ENCODE data around the gene PPP2R2B.
A peak's percentile ranks its signal among the peaks of the same experiment; 100 is the strongest.

Gene PPP2R2B

GRCh38 chr5:146630472-146630871, 248.1 kb downstream of the PPP2R2B start:
- TF ChIP-seq, protein P1, sequence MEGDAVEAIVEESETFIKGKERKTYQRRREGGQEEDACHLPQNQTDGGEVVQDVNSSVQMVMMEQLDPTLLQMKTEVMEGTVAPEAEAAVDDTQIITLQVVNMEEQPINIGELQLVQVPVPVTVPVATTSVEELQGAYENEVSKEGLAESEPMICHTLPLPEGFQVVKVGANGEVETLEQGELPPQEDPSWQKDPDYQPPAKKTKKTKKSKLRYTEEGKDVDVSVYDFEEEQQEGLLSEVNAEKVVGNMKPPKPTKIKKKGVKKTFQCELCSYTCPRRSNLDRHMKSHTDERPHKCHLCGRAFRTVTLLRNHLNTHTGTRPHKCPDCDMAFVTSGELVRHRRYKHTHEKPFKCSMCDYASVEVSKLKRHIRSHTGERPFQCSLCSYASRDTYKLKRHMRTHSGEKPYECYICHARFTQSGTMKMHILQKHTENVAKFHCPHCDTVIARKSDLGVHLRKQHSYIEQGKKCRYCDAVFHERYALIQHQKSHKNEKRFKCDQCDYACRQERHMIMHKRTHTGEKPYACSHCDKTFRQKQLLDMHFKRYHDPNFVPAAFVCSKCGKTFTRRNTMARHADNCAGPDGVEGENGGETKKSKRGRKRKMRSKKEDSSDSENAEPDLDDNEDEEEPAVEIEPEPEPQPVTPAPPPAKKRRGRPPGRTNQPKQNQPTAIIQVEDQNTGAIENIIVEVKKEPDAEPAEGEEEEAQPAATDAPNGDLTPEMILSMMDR (conservative IDR thresholded peaks at IDR 0.05; ENCODE audit: low read length) = no peak
- DNase-seq (ENCODE audit: low read depth) = no peak
- no peak overlapping the region for H3K4me3 ChIP-seq (ENCODE audit: low read length)

GRCh38 chr5:146628950-146629349, 249.6 kb downstream of the PPP2R2B start:
- TF ChIP-seq, protein P1 (conservative IDR thresholded peaks at IDR 0.05; ENCODE audit: low read length) = no peak
- H3K4me3 ChIP-seq (ENCODE audit: low read length) = no peak overlapping the region
- DNase-seq (ENCODE audit: low read depth) = no peak

- no peak overlapping the region for H3K4me3 ChIP-seq (ENCODE audit: low read length)
- TF ChIP-seq, protein P1 (conservative IDR thresholded peaks at IDR 0.05; ENCODE audit: low read length) = no peak
- DNase-seq (ENCODE audit: low read depth) = no peak
Observed at GRCh38 chr5:146626936-146627335, 251.6 kb downstream of the PPP2R2B start.

DNA sequence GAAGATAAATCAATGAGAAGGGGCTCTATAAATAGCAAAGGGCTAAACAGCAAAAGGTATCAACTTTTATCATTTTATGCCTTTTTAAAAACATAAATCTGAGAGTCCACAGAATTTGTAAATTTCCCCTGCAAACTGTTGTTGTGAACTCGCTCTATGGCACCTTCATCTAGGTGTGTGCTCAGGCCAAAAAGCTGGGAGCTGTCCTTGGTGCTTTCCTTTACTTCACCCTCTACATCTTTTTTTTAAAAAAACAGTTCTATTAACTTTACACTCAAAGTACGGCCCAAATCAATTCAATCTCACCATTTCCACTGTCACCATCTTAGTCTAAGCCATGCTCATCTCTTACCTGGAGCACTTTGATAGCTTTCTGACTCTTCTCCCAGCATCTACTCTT, 254.4 kb downstream of the PPP2R2B start:
- DNase-seq (ENCODE audit: low read depth) = no peak
- TF ChIP-seq, protein P1 (conservative IDR thresholded peaks at IDR 0.05; ENCODE audit: low read length) = no peak
- no peak overlapping the region for H3K4me3 ChIP-seq (ENCODE audit: low read length)

DNA sequence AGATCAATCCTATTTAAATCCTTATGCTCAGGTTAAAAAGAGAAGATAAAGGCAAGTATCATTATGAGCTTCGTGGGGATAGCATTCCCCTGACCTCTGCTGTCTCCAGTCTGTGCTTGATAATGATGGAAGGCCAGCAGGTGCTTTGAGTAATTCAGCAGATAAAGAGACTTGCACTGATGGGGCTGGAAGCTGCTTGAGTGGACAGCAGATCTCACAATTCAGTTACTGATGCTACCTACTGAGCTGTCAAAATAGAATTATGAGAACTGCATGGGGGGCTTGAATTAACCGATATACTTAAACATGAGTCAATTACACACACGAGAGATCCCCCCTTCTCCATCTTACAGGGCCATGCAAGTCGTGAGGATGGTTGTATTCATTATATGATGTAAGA, 254.9 kb downstream of the PPP2R2B start:
- no peak for DNase-seq (ENCODE audit: low read depth)
- TF ChIP-seq, protein P1 (conservative IDR thresholded peaks at IDR 0.05; ENCODE audit: low read length) = no peak
- no peak overlapping the region for H3K4me3 ChIP-seq (ENCODE audit: low read length)

- no peak overlapping the region for H3K4me3 ChIP-seq (ENCODE audit: low read length)
- TF ChIP-seq, protein P1 (conservative IDR thresholded peaks at IDR 0.05; ENCODE audit: low read length) = no peak
- DNase-seq (ENCODE audit: low read depth) = no peak
Observed at GRCh38 chr5:146623009-146623408, 255.5 kb downstream of the PPP2R2B start.

GRCh38 chr5:146622391-146622790, 256.2 kb downstream of the PPP2R2B start:
- DNase-seq (ENCODE audit: low read depth) = no peak
- H3K4me3 ChIP-seq (ENCODE audit: low read length) = no peak overlapping the region
- TF ChIP-seq, protein P1 (conservative IDR thresholded peaks at IDR 0.05; ENCODE audit: low read length) = peak; percentile 25

All from AG10803 (cell line).